ENCODE measurements around the gene TRIM75.
"Not testable (repeated sequence)": the region's sequence is repeated elsewhere in the genome, so short reads cannot be mapped to it uniquely, and the experiment has no call there.

Gene TRIM75

DNA sequence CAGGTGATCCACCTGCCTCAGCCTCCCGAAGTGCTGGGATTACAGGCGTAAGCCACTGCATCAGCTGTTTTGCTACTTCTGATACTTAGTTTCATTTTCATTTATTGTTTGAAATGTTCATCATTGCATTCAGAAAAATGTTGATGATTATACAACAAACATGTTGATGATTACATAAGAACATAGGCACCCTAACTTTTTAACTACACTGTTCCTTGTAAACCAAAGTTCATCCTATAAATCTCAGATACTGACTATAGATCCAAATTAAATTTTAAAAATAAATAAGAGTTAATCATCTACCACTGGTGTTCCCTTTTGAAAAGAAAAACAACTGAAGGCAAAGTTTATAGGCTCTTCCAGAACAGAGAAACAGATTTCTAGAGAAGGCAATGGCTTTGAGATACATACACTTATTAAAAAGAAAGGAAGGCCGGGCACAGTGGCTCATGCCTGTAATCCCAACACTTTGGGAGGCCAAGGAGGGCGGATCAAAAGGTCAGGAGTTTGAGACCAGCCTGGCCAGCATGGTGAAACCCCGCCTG is 23.4 kb downstream of the TRIM75 start:
- DNase-seq: no peak

DNA sequence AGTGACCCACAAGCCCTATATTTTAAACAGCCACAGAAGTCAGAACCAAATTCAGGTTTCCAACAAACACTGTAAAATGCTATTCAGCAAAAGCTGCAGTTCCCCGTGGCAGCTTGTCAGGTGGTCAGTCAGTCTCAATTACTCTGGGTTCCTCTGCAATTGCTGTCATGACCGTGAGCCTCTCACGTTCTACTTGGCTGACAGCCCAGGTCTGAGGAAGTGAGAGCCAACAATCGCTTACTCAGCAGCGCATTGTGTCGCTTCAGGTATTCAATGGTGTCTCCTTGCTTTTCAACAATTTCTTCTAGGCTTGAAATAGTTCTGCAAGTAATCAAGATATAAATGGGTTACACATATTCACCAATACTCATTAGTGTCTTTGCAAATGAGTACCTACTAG is 25.8 kb downstream of the TRIM75 start:
- no peak for DNase-seq

DNA sequence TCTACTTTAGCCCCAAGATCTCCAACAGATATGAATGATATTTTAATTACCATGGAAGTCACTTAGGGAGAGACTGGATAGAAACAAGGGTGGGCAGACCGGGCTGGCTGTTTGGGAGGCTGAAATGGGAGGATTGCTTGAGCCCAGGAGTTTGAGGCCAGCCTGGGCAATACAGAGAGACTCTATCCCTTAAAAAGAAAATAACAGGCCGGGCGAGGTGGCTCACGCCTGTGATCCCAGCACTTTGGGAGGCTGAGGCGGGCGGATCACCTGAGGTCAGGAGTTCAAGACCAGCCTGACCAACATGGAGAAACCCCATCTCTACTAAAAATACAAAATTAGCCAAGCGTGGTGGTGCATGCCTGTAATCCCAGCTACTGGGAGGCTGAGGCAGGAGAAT is 31.1 kb downstream of the TRIM75 start:
- DNase-seq: not testable (repeated sequence)

DNA sequence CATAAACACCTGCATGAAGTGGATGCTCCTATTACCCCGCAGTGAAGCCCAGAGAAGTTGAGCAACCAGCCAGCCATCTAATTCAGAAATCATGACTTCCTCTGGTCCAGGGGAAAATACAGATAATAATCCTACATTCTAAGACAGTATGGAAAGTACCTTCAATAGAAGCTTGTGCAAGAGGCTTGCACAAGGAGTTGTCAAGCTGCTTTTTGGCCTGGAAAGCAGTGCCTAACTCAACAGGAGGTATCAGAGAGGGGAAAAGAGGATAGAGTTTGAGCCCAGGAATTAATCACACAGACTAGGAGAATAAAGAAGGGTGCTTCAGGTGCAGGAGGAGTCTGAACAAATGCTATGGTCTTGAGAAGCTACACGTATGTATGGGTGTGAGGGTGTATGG is 32.3 kb downstream of the TRIM75 start:
- no peak for DNase-seq

DNA sequence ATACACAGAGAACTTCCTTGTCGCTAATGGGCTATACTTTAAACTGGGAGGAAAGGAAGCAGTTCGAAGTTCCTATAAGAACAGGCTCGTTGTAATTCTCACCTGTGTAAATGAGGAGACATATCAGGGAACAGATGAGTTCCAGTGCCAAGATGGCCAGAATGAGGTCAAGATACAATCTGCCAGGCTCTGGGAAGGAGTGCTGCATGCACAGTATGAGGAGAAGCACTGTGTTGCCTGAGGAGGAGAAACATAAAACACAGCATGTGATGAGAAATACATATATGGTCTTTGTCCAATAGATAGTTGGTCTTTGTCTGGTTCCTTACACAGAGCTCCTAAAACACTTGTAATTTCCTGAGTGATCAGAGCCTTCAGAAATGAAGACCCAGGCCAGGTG is 34.7 kb downstream of the TRIM75 start:
- DNase-seq: no peak

DNA sequence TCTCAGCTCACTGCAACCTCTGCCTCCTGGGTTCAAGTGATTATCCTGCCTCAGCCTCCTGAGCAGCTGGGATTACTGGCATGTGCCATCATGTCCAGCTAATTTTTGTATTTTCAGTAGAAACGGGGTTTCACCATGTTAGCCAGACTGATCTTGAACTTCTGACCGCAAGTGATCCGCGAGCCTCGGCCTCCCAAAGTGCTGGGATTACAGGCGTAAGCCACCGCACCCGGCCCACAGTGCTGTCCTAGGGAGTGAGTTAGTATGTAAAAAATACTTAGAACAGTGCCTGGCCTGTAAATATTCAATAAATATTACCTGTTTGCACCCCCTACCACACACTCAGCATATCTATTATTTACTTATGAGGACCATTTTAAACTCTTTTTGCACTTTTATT is 38.5 kb downstream of the TRIM75 start:
- DNase-seq: not testable (repeated sequence)

DNA sequence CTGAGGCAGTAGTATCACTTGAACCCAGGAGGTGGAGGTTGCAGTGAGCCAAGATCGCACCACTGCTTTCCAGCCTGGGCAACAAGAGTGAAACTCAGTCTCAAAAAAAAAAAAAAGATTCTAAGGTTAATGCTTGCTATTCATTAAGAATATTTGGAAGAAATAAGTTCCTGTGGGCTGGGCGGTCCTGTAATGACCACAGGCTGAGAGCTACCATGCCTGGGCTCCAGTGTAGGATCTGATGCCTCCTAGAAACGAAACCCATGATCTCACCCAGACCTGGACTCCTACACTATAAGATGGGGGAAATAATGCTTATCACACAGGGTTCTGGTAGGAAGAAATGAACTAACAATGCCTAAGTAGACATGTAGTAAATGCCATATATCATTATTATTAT is 41.2 kb downstream of the TRIM75 start:
- no peak for DNase-seq

DNA sequence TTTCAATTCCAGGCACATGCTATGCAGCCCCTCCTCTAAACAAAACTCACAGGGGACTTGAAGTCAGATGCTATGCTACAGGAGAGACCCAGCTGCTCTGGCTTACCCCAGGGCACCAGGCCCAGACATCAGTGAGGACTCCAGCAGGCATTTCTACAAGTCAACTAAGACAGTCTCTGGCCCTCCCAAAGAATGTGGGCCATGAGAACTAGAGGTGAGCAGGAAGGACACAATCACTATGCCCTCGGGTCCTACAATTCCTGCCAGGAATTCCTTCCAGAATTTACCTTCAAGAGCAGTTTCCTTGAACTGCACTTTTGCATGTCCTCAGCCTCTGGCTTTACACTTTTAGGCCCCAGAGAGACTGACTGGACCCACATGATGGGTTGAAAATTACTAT is 41.6 kb downstream of the TRIM75 start:
- DNase-seq: no peak

DNA sequence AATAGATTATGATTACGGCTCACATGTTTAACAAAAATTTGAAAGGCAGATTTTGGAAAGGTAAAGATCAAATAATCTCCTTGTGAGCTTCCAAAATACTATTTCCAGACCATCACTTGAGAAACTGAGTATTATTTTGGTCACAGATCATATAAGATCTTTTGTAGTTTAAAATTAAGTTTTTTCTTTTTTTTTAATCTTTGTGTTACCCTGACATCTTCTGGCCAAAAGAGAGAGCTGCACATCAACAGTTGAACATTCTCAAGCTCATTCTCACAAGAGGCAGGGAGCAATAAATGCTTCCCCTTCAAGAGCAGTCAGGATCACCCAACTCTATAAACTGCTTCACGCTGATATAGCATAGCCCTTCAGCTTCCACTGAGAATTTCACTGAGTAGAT is 43.1 kb downstream of the TRIM75 start:
- DNase-seq: peak; percentile 12

DNA sequence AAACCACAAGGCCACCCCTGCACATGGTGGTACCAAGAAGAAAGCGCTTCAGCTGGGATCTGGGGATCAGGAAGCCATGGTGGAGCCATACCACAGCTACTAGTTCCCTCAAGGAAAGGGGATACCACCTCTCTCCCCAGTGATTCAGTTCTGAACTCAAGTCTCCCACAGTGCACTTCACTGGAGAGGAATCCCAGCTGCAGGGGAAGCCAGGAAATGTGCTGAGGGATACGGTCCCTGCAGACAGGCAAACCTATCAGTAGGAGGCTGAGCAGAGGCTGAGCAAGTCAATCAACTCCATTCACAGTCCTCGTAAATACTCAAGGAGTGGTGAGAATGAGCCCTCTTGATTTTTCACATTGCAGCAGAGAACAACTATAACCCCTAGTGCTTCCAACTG is 48.0 kb downstream of the TRIM75 start:
- no peak for DNase-seq

DNA sequence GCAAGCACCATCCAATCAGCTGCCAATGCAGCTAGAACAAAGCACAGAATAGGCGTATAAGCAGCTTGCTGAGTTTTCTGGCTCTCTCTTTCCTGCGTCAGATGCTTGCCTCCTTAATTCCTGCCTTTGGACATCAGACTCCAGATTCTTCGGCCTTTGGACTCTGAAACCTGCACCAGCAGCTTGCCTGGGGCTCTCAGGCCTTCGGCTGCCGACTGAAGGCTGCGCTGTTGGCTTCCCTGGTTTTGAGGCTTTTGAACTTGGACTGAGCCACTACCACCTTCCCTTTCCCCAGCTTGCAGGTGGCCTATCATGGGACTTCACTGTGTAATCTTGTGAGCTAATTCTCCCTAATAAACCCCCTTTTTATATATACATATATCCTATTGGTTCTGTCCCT is 52.9 kb downstream of the TRIM75 start:
- DNase-seq: no peak

All from fibroblast of skin of abdomen (primary cell).